Activated B cell treated with CpG ODN at 0.5 μM for 24 hours (primary cell): ENCODE results near the gene MYH9. TPM values are rescaled to one million over a fixed set of nuclear protein-coding genes. Genes with fewer than 3 reads are reported as not detected.
"Not testable (repeated sequence)": the region's sequence is repeated elsewhere in the genome, so short reads cannot be mapped to it uniquely, and the experiment has no call there.

ENCODE experiments used
- ATAC-seq: fragments of 200-7000 bp; cut with Tn5 transposase; one replicate; pipeline ENCODE4 v1.10.0; 2021; ENCODE audit warnings: low read depth, mild to moderate bottlenecking, moderate library complexity
- CTCF ChIA-PET: fragments of 350-600 bp; sonication (Branson Sonifier 250); formaldehyde crosslinking; loops from one replicate; lab custom pipeline; 2021; ENCODE audit warnings: antibody characterized with exemption; lab: Charles Lee
- POLR2A ChIA-PET: fragments of 350-600 bp; sonication (Branson Sonifier 250); formaldehyde crosslinking; loops from one replicate; lab custom pipeline; 2021; ENCODE audit warnings: antibody characterized with exemption; lab: Charles Lee
- DNase-seq: peaks from one replicate; pipeline ENCODE4 v3.0.0; 2022
- H3K27ac Mint-ChIP-seq: one replicate; pipeline ENCODE4 v1.8.0; 2020; ENCODE audit warnings: mixed read lengths
- H3K27me3 Mint-ChIP-seq: one replicate; pipeline ENCODE4 v1.8.0; 2021; ENCODE audit warnings: mixed read lengths
- H3K36me3 Mint-ChIP-seq: one replicate; pipeline ENCODE4 v1.8.0; 2021; ENCODE audit warnings: low read depth, mixed read lengths
- H3K4me1 Mint-ChIP-seq: one replicate; pipeline ENCODE4 v1.8.0; 2021; ENCODE audit warnings: mixed read lengths
- H3K4me3 Mint-ChIP-seq: one replicate; pipeline ENCODE4 v1.8.0; 2020; ENCODE audit warnings: mild to moderate bottlenecking, mixed read lengths
- H3K9me3 Mint-ChIP-seq: one replicate; pipeline ENCODE4 v1.8.0; 2020; ENCODE audit warnings: mixed read lengths
- intact Hi-C: fragments of 100-400 bp; cut with micrococcal nuclease; formaldehyde crosslinking; loops from one replicate; pipeline ENCODE4 v1.15.1; 2024
- total RNA-seq: library from RNA; stranded (reverse); gene quantifications from 2 replicates; pipeline ENCODE4 v1.2.3, GENCODE V29; 2022
- TF ChIP-seq, protein P1 (sequence below): fragments of 200-600 bp; IDR thresholded peaks from one replicate; pipeline ENCODE4 v1.8.0; 2022; ENCODE audit warnings: antibody characterized with exemption, mild to moderate bottlenecking

The MYH9 gene
- total RNA-seq, 1 donor from 2014 or later, result 714 TPM

DNA sequence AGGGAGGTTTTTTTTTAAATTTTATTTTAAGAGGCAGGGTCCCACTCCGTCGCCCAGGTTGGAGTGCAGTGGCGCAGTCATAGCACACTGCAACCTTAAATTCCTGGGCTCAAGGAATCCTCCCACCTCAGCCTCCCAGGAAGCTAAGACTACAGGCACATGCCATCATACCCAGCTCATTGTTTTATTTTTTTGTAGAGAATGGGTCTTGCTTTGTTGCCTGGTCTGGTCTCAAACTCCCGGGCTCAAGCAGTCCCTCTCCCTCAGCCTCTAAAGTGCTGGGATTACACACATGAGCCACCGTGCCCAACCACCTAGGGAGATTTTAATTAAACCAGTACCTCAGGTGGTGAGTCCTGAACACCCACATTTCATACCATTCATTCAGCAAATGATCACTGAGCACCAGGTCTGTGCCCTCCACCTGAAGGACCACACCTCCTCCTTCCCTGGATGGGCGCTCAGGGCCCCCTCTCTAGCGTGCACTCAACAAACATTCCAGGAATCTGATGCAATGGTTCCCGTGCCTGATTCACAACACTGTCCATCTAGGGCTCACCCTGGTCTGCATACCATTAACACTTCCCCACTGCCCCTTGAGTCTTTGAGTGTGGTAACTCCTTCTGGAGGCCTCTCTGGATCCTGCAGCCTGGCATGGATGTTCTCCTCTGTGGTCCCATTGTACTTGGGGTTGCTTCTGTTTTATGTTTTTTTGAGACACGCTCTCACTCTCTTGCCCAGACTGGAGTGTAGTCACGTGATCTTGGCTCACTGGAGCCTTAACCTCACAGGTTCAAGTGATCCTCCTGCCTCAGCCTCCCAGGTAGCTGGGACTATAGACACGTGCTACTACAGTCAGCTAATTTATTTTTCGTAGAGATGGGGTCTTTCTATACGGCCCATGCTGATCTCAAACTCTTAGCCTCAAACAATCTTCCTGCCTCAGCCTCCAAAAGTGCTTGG lies 9.6 kb upstream of the MYH9 start:
- POLR2A ChIA-PET, result interaction anchor here (0.9 to 1.8 kb wide), 2 partner anchors 10 to 43 kb away, joined by 3 to 10 read pairs; partner anchors contain the start of gene MYH9
- CTCF ChIA-PET, result interaction anchor here (1.2 kb wide), 1 partner anchor 73 kb away, joined by 3 read pairs; no protein-coding TSS in a partner anchor
- no peaks in the 10 kb centered on the region for H3K9me3 Mint-ChIP-seq
- DNase-seq (no peak), ATAC-seq (no peak)
- peaks cover 43% of the 10 kb centered on the region for H3K4me1 Mint-ChIP-seq
- TF ChIP-seq, protein P1, sequence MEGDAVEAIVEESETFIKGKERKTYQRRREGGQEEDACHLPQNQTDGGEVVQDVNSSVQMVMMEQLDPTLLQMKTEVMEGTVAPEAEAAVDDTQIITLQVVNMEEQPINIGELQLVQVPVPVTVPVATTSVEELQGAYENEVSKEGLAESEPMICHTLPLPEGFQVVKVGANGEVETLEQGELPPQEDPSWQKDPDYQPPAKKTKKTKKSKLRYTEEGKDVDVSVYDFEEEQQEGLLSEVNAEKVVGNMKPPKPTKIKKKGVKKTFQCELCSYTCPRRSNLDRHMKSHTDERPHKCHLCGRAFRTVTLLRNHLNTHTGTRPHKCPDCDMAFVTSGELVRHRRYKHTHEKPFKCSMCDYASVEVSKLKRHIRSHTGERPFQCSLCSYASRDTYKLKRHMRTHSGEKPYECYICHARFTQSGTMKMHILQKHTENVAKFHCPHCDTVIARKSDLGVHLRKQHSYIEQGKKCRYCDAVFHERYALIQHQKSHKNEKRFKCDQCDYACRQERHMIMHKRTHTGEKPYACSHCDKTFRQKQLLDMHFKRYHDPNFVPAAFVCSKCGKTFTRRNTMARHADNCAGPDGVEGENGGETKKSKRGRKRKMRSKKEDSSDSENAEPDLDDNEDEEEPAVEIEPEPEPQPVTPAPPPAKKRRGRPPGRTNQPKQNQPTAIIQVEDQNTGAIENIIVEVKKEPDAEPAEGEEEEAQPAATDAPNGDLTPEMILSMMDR, result no peak
- H3K27me3 Mint-ChIP-seq, result no peaks in the 10 kb centered on the region
- intact Hi-C loops, result no loop called here
- H3K4me3 Mint-ChIP-seq, result no peak overlapping the region
- H3K36me3 Mint-ChIP-seq, result no peaks in the 10 kb centered on the region
- H3K27ac Mint-ChIP-seq, result peak overlapping the region; percentile 24

DNA sequence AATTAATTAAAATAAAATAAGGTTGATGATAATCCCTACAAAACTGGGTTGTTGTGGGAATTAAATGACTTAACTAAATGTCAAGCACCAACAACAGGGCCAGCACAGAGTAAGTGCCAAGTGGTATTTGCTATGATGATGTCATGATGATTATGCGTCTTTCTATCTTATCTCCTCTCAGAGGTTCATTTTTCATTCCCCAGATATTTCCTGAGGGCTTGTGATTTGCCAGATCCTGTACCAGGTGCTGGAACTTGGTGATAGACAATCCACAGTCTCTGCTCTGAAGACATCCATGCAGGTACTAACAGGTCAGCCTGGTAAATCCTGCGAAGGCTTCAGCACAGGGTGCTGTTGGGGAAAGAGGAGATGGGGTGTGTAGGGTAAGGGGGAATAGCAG lies 8.1 kb upstream of the MYH9 start:
- no peak for DNase-seq
- ChIA-PET POLR2A (interaction anchor here (0.6 kb wide), 1 partner anchor 15 kb away, joined by 5 read pairs; no protein-coding TSS in a partner anchor), CTCF (no interaction called here)
- no peak for ATAC-seq
- Mint-ChIP-seq H3K27me3 (no peaks in the 10 kb centered on the region), H3K4me1 (peaks cover 51% of the 10 kb centered on the region), H3K27ac (no peak overlapping the region), H3K9me3 (no peaks in the 10 kb centered on the region), H3K4me3 (no peak overlapping the region), H3K36me3 (no peaks in the 10 kb centered on the region)
- intact Hi-C loops, result no loop called here
- TF ChIP-seq, protein P1, result no peak

DNA sequence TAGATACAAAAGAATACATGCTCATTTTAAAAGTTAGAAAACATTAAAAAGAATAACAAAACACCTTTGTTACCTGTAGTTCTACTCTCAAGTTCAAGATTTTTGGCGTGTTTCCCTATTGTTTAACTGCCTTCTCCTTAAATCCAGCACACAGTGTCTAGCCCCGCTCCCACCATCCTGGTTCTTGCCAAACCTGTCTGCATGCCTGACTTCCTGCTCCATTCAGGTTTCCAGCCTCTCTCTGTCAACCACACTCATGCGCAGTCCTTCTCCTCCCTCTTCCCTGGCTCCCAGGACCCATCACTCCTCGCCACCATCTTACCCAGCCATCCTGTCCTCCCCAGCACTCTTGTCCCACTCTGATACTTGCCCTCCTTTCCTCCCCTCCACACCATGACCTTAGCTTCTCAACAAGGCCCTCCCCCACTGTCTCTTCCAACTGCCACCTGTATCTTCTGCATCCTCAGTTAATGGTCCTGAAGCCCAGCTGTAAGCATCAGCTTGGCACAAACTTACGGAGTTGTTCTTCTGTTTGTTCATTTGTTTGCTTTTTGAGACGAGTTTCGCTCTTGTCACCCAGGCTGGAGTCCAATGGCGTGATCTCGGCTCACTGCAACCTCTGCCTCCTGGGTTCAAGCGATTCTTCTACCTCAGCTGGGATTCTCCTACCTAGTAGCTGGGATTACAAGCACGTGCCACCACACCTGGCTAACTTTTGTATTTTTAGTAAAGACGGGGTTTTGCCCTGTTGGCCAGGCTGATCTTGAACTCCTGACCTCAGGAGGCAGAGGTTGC lies 7.5 kb upstream of the MYH9 start:
- TF ChIP-seq, protein P1, result no peak
- Mint-ChIP-seq H3K4me3 (no peak overlapping the region), H3K4me1 (peaks cover 56% of the 10 kb centered on the region), H3K27me3 (no peaks in the 10 kb centered on the region), H3K9me3 (no peaks in the 10 kb centered on the region), H3K36me3 (no peaks in the 10 kb centered on the region), H3K27ac (no peak overlapping the region)
- POLR2A ChIA-PET, result interaction anchor here (0.5 to 0.6 kb wide), 2 partner anchors 14 to 86 kb away, joined by 5 to 7 read pairs; partner anchors contain the start of gene TXN2
- CTCF ChIA-PET, result no interaction called here
- DNase-seq (no peak), ATAC-seq (no peak)
- intact Hi-C loops, result no loop called here

DNA sequence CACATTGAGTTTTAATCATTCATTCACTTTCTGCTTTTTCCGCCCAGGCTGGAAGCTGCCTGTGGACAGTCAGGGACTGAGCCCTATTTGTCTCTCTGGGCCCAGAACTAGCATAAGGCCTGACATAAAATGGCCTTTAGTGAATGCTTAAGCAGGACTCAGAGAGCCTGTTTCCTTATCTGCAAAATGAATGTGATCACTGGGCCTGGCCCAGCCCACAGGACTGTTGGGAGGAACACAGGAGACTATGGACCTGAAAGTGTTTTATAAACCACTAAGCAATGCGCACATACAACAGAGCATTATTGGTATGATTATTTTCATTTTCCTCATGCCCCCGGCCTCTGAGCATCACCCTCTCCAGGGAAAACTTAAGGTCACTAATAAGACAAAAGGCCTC lies 3.9 kb upstream of the MYH9 start:
- no peaks in the 10 kb centered on the region for H3K9me3 Mint-ChIP-seq
- peaks cover 42% of the 10 kb centered on the region for H3K4me1 Mint-ChIP-seq
- H3K36me3 Mint-ChIP-seq, result peaks cover under 1% of the 10 kb centered on the region
- POLR2A ChIA-PET, result interaction anchor here (1.0 to 1.4 kb wide), 3 partner anchors 13 to 67 kb away, joined by 3 to 5 read pairs (median 4); no protein-coding TSS in a partner anchor
- CTCF ChIA-PET, result no interaction called here
- peak overlapping the region; percentile 63 for H3K27ac Mint-ChIP-seq
- no peaks in the 10 kb centered on the region for H3K27me3 Mint-ChIP-seq
- intact Hi-C loops, result no loop called here
- DNase-seq, result no peak
- no peak for ATAC-seq
- TF ChIP-seq, protein P1, result no peak
- no peak overlapping the region for H3K4me3 Mint-ChIP-seq

DNA sequence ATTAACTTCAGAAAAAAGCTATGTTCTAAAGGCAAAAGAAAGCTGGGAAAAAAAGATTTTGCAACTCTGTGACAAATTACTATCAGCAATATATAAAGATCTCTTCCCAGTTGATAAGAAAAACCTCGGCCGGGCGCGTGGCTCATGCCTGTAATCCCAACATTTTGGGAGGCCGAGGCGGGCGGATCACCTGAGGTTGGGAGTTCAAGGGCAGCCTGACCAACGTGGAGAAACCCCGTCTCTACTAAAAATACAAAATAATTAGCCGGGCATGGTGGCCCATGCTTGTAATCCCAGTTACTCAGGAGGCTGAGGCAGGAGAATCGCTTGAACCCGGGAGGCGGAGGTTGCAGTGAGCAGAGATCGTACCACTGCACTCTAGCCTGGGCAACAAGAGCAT lies 1.4 kb upstream of the MYH9 start:
- not testable (repeated sequence) for DNase-seq, ATAC-seq, H3K9me3 Mint-ChIP-seq, H3K4me3 Mint-ChIP-seq, H3K27me3 Mint-ChIP-seq, H3K27ac Mint-ChIP-seq
- Mint-ChIP-seq H3K36me3 (peaks cover 20% of the 10 kb centered on the region), H3K4me1 (peaks cover 52% of the 10 kb centered on the region)
- ChIA-PET POLR2A (interaction anchor here (1.6 to 6.8 kb wide), 3 partner anchors 14 to 64 kb away, joined by 3 to 126 read pairs (median 91); no protein-coding TSS in a partner anchor), CTCF (interaction anchor here (1.0 kb wide), 1 partner anchor 19 kb away, joined by 3 read pairs; no protein-coding TSS in a partner anchor)
- intact Hi-C loops, result loop anchor here (5.0 kb wide), 1 partner anchor 48 kb away; no protein-coding TSS in a partner anchor
